Esophagus squamous epithelium (tissue), 4 donors: ENCODE data around the gene MIOS.
A peak's percentile ranks its signal among the peaks of the same experiment; 100 is the strongest.

Experiments used
- CTCF ChIP-seq, 6 experiments: fragments of 450-650 bp in 4 of 6; fragments of 200-600 bp in 2 of 6; sonication (generic) in 2 of 6; IDR thresholded peaks; one replicate each; pipeline ENCODE4 v1.5.1; 2016 to 2019; ENCODE audit warnings: antibody characterized with exemption in 6 of 6, mild to moderate bottlenecking in 4 of 6, moderate library complexity in 4 of 6
- POLR2A ChIP-seq, 4 donors: fragments of 450-650 bp; IDR thresholded peaks; one replicate each; pipeline ENCODE4 v1.6.1; 2017; ENCODE audit warnings: antibody characterized with exemption in 4 of 4, mild to moderate bottlenecking in 4 of 4, moderate library complexity in 3 of 4

- TF ChIP-seq CTCF (IDR thresholded peaks at IDR 0.05): peak in 4 of 6 experiments; percentile 19 to 47 (median 32)
- TF ChIP-seq POLR2A (IDR thresholded peaks at IDR 0.05): no peak
Observed at GRCh38 chr7:7653593-7654187, 87.0 kb downstream of the MIOS start.
